ENCODE results near the gene PKNOX2. TPM values are rescaled to one million over a fixed set of nuclear protein-coding genes. Genes with fewer than 3 reads are reported as not detected.
A peak's percentile ranks its signal among the peaks of the same experiment; 100 is the strongest.
"Not testable (repeated sequence)": the region's sequence is repeated elsewhere in the genome, so short reads cannot be mapped to it uniquely, and the experiment has no call there.

PKNOX2 gene
- total RNA-seq, 1 donor from 2014 or later = 34.9 TPM

DNA sequence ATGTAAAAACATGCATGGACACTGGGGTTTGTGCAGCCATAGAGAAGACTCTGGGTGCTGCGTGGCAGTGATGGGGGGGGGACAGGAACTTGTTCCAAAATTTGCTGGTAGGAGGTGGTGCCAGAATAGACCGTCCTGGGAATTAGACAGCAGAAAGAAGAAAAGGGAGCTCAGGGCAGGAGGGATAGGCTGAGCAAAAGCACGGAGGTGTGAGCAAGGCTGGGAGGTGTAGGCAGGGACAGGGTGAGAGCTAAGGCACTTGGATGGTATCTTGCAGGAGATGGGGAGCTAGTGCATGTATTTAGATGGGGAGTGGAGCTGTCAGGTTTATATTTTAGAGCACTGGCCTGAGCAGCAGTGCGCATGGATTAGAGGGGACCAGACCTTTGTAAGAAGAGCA, 53.8 kb downstream of the PKNOX2 start:
- no peaks in the 10 kb centered on the region for H3K9me3 Mint-ChIP-seq (ENCODE audit: low read depth)
- no peaks in the 10 kb centered on the region for H3K27me3 Mint-ChIP-seq (ENCODE audit: low read depth)
- TF ChIP-seq, protein P1, sequence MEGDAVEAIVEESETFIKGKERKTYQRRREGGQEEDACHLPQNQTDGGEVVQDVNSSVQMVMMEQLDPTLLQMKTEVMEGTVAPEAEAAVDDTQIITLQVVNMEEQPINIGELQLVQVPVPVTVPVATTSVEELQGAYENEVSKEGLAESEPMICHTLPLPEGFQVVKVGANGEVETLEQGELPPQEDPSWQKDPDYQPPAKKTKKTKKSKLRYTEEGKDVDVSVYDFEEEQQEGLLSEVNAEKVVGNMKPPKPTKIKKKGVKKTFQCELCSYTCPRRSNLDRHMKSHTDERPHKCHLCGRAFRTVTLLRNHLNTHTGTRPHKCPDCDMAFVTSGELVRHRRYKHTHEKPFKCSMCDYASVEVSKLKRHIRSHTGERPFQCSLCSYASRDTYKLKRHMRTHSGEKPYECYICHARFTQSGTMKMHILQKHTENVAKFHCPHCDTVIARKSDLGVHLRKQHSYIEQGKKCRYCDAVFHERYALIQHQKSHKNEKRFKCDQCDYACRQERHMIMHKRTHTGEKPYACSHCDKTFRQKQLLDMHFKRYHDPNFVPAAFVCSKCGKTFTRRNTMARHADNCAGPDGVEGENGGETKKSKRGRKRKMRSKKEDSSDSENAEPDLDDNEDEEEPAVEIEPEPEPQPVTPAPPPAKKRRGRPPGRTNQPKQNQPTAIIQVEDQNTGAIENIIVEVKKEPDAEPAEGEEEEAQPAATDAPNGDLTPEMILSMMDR (IDR thresholded peaks at IDR 0.05) = no peak
- peaks cover 48% of the 10 kb centered on the region for H3K4me1 Mint-ChIP-seq (ENCODE audit: low read depth)
- H3K27ac Mint-ChIP-seq (ENCODE audit: unreplicated experiment) = no peak overlapping the region
- H3K36me3 Mint-ChIP-seq (ENCODE audit: low read depth) = peaks cover 2% of the 10 kb centered on the region
- DNase-seq (ENCODE audit: low spot score) = no peak
- H3K4me3 Mint-ChIP-seq (ENCODE audit: unreplicated experiment) = no peak overlapping the region

DNA sequence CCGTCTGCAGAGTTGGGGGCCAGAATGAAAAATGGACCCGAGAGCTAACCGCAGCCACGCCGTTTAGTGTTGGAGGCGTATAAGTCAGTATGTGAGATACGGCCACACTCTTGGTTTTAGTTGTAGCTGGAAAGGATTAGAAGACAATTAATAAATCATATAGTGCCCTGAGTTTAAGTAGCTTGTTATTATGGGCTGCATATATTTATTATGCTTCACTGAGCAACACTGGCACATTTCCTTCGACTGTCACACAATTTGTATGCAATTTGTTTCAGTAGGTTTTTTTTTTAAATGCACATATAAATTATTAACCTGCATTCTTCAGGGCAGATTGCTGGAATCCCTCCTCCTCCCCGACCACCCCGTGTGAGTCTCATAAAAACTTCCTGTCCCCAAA, 56.9 kb downstream of the PKNOX2 start:
- Mint-ChIP-seq H3K4me1 (ENCODE audit: low read depth) (peaks cover 44% of the 10 kb centered on the region), H3K4me3 (ENCODE audit: unreplicated experiment) (no peak overlapping the region)

DNA sequence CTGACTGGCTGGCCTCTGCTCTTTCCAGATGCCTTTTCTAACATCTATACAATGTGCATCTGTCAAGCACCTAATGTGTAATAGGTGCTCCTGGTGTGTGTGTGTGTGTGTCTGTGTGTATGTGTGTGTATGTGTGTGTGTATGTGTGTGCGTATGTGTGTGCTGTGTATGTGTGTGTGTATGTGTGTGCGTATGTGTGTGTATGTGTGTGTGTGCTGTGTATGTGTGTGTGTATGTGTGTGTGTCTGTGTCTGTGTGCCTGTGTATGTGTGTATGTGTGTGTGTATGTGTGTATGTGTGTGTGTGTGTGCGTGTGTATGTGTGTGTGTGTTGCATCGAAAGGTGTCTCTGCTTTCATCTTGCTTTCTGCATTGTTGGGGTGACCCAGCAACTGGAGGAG, 57.9 kb downstream of the PKNOX2 start:
- TF ChIP-seq, protein P1 (IDR thresholded peaks at IDR 0.05) = no peak
- no peaks in the 10 kb centered on the region for H3K36me3 Mint-ChIP-seq (ENCODE audit: low read depth)
- no peaks in the 10 kb centered on the region for H3K9me3 Mint-ChIP-seq (ENCODE audit: low read depth)
- H3K4me3 Mint-ChIP-seq (ENCODE audit: unreplicated experiment) = no peak overlapping the region
- DNase-seq (ENCODE audit: low spot score) = no peak
- H3K27me3 Mint-ChIP-seq (ENCODE audit: low read depth) = no peaks in the 10 kb centered on the region
- peaks cover 36% of the 10 kb centered on the region for H3K4me1 Mint-ChIP-seq (ENCODE audit: low read depth)
- H3K27ac Mint-ChIP-seq (ENCODE audit: unreplicated experiment) = no peak overlapping the region

More for the DNA sequence above, 56.9 kb downstream of the PKNOX2 start:
- Mint-ChIP-seq H3K9me3 (ENCODE audit: low read depth) (no peaks in the 10 kb centered on the region), H3K36me3 (ENCODE audit: low read depth) (peaks cover 2% of the 10 kb centered on the region), H3K27me3 (ENCODE audit: low read depth) (no peaks in the 10 kb centered on the region), H3K27ac (ENCODE audit: unreplicated experiment) (peak overlapping the region; percentile 42)
- DNase-seq (ENCODE audit: low spot score) = no peak
- TF ChIP-seq, protein P1 (IDR thresholded peaks at IDR 0.05) = no peak

DNA sequence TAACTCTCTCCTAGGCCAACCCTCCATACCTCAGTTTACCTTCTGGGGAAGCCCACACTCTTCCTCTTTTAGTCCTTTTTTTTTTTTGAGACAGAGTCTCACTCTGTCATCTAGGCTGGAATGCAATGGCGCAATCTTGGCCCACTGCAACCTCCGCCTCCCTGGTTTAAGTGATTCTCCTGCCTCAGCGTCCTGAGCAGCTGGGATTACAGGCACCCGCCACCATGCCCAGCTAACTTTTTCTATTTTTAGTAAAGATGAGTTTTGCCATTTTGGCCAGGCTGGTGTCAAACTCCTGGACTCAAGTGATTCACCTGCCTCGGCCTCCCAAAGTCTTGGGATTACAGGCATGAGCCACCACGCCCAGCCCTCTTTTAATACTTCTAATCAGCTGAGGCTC, 58.6 kb downstream of the PKNOX2 start:
- peaks cover 36% of the 10 kb centered on the region for H3K4me1 Mint-ChIP-seq (ENCODE audit: low read depth)
- DNase-seq (ENCODE audit: low spot score); H3K9me3 Mint-ChIP-seq (ENCODE audit: low read depth); H3K27ac Mint-ChIP-seq (ENCODE audit: unreplicated experiment); H3K36me3 Mint-ChIP-seq (ENCODE audit: low read depth); H3K4me3 Mint-ChIP-seq (ENCODE audit: unreplicated experiment); H3K27me3 Mint-ChIP-seq (ENCODE audit: low read depth): not testable (repeated sequence)

DNA sequence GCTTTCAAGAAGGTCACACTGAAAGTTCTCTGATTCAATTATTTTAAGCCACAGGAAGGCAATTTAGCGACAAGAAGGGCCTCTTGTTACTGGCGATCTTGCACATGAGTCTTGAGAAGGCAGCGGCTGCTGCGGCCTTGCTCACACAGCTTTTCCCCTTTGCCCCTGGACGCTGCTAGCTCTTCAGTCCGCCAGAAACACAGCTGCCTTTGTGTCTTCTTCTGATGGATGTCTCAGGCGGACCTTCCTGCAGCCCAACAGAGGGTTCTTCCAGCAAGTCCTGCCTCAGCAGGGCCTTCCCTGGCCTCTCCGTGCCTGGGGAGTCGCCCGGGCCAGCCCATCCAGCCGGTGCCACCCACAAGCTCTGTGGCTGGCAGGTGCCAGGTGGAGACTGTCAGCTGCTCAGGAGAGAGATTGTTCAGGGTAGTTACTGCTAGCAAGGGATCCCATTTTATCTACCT, 59.4 kb downstream of the PKNOX2 start:
- Mint-ChIP-seq H3K27me3 (ENCODE audit: low read depth) (no peaks in the 10 kb centered on the region), H3K4me3 (ENCODE audit: unreplicated experiment) (no peak overlapping the region), H3K36me3 (ENCODE audit: low read depth) (peaks cover 1% of the 10 kb centered on the region), H3K4me1 (ENCODE audit: low read depth) (peaks cover 40% of the 10 kb centered on the region), H3K9me3 (ENCODE audit: low read depth) (no peaks in the 10 kb centered on the region), H3K27ac (ENCODE audit: unreplicated experiment) (no peak overlapping the region)
- no peak for DNase-seq (ENCODE audit: low spot score)
- TF ChIP-seq, protein P1 (IDR thresholded peaks at IDR 0.05) = no peak

DNA sequence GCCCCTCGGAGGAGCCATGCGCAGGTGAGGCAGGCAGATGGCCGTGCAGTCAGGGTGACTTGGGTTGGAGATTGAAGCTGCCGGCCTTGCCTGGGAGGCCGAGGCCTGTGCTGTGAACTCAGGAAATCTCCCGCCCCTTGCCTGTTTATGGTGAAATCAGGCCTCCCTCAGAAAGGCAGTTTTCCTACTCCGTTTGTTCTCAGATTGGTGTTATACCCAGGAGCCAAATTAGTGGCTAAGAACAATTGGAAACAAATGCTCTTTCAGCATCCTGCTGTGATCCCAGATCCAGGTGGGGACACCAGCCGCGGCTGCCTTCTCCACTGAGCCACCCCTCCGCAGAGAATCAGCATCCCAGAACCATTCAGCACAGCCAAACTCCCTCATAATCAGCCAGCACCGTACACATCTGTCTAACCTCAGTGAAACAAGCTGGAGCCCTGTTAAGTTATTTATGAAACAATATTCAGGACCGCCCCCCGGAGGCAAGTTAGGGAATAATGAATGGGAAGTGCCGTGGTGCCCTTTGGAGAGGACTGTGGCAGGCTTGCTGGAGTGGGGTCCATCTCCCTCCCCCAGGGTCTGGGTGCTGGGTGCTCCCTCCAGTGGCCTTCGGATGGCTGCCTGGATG, 60.0 kb downstream of the PKNOX2 start:
- H3K4me1 Mint-ChIP-seq (ENCODE audit: low read depth) = peaks cover 45% of the 10 kb centered on the region
- H3K4me3 Mint-ChIP-seq (ENCODE audit: unreplicated experiment) = no peak overlapping the region
- no peaks in the 10 kb centered on the region for H3K9me3 Mint-ChIP-seq (ENCODE audit: low read depth)
- peaks cover 1% of the 10 kb centered on the region for H3K36me3 Mint-ChIP-seq (ENCODE audit: low read depth)
- no peaks in the 10 kb centered on the region for H3K27me3 Mint-ChIP-seq (ENCODE audit: low read depth)
- no peak overlapping the region for H3K27ac Mint-ChIP-seq (ENCODE audit: unreplicated experiment)
- DNase-seq (ENCODE audit: low spot score) = no peak
- TF ChIP-seq, protein P1 (IDR thresholded peaks at IDR 0.05) = peak; percentile 71
